Activated CD8-positive, alpha-beta memory T cell treated with anti-CD3 and anti-CD28 coated beads, Interleukin-2, amount 10 ng/mL, durations not matched to agents 7 days and 5 days (primary cell): ENCODE data around the gene CCSER2. TPM values are rescaled to one million over a fixed set of nuclear protein-coding genes. Genes with fewer than 3 reads are reported as not detected.

Source experiments
- ATAC-seq: fragments of 150-1000 bp; cut with Tn5 transposase; one replicate; pipeline ENCODE4 v1.10.0; 2021; ENCODE audit warnings: moderate library complexity
- CTCF ChIA-PET: fragments of 350-600 bp; sonication (Branson Sonifier 250); formaldehyde crosslinking; loops from one replicate; lab custom pipeline; 2021; ENCODE audit warnings: antibody characterized with exemption; lab: Charles Lee
- DNase-seq: peaks from one replicate; pipeline ENCODE4 v3.0.0-alpha.2; 2020
- H3K27ac Mint-ChIP-seq: one replicate; pipeline ENCODE4 v1.8.0; 2021; ENCODE audit warnings: mild to moderate bottlenecking, mixed read lengths
- H3K27me3 Mint-ChIP-seq: one replicate; pipeline ENCODE4 v1.8.0; 2021; ENCODE audit warnings: mixed read lengths
- H3K36me3 Mint-ChIP-seq: one replicate; pipeline ENCODE4 v1.8.0; 2021; ENCODE audit warnings: mild to moderate bottlenecking, mixed read lengths
- H3K4me1 Mint-ChIP-seq: one replicate; pipeline ENCODE4 v1.8.0; 2021; ENCODE audit warnings: mixed read lengths
- H3K4me3 Mint-ChIP-seq: one replicate; pipeline ENCODE4 v1.8.0; 2021; ENCODE audit warnings: mild to moderate bottlenecking, moderate library complexity, mixed read lengths
- H3K9me3 Mint-ChIP-seq: one replicate; pipeline ENCODE4 v1.8.0; 2022; ENCODE audit warnings: low read depth, mixed read lengths
- total RNA-seq, 2 experiments: library from RNA; stranded (reverse); gene quantifications; one replicate each; pipeline ENCODE4 v1.2.3, GENCODE V29; 2021

CCSER2 gene
- total RNA-seq, 2 experiments from 2014 or later: 52.7 to 80.3 TPM

DNA sequence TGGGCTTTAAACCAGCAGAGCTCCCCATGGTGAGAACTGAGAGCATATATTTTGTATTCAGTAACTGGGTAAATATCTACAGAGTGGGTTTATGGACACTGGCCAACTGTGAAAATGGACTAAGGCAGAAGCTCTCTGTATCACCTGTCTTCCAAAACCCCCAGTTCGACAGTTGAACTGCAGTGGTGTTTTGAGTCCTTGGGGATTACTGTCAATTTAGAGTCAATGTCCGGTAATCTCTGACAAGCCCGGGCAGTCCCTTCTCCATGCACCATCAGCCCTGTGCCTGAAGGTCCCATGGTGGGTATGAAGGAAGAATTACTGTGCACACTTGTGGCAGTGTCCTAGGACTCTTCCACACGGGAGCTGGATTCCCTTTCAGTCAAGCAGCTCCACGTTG is 235.0 kb downstream of the CCSER2 start:
- Mint-ChIP-seq H3K4me1 (no peaks in the 10 kb centered on the region), H3K36me3 (no peaks in the 10 kb centered on the region), H3K27ac (no peak overlapping the region), H3K27me3 (peaks cover 28% of the 10 kb centered on the region), H3K9me3 (no peaks in the 10 kb centered on the region), H3K4me3 (no peak overlapping the region)
- CTCF ChIA-PET: interaction anchor here (1.2 kb wide), 1 partner anchor 26 kb away, joined by 4 read pairs; no protein-coding TSS in a partner anchor
- DNase-seq (no peak), ATAC-seq (no peak)

DNA sequence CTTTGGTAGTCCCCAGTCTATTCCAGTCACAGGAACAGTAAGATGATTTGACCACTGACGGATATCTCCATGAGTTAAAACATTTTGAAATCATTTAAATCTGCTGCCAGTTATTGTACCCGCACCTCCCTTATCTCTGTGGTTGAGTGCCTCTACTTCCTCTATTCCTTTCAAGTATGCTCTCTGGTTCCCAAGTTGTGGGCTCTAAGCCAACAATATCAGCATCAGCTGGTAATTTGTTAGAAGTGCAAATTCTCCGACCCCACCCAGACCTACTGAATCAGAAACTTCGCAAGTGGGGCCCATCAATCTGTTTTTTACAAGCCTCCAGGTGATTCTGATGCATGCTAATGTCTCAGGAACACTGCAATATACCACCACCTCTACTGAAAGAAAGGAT is 235.5 kb downstream of the CCSER2 start:
- CTCF ChIA-PET: interaction anchor here (1.2 kb wide), 1 partner anchor 26 kb away, joined by 4 read pairs; no protein-coding TSS in a partner anchor
- DNase-seq (no peak), ATAC-seq (no peak)
- H3K4me3 Mint-ChIP-seq: no peak overlapping the region
- no peak overlapping the region for H3K27ac Mint-ChIP-seq
- no peaks in the 10 kb centered on the region for H3K36me3 Mint-ChIP-seq
- H3K9me3 Mint-ChIP-seq: no peaks in the 10 kb centered on the region
- H3K4me1 Mint-ChIP-seq: no peaks in the 10 kb centered on the region
- peaks cover 30% of the 10 kb centered on the region for H3K27me3 Mint-ChIP-seq

DNA sequence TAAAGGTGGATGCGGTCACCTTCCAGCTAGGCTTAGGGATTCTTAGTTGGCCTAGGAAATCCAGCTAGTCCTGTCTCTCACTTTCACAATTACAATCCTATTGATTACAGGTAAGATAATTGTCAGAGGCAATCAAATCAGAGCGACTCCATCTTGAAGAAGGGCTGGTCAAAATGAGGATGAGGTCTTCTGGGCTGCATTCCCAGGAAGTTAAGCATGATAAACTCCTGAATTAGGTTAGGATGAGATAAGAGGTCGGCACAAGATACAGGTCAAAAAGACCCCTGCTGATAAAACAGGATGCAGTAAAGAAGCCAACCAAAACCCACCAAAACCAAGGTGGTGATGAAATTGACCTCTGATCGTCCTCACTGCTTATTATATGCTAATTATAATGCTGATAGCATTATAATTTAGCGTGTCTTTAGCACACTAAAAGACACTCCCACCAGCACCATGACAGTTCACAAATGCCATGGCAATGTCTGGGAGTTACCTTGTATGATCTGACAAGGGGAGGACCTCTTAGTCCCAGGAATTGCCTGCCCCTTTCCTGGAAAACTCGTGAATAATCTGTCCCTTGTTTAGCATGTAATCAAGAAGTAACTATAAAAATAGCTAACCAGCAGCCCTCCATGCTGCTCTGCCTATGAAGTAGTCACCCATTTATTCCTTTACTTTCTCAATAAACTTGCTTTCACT is 237.6 kb downstream of the CCSER2 start:
- Mint-ChIP-seq H3K36me3 (no peaks in the 10 kb centered on the region), H3K4me1 (no peaks in the 10 kb centered on the region), H3K9me3 (no peaks in the 10 kb centered on the region), H3K27me3 (peaks cover 18% of the 10 kb centered on the region), H3K4me3 (no peak overlapping the region), H3K27ac (no peak overlapping the region)
- ATAC-seq: no peak
- CTCF ChIA-PET: no interaction called here
- DNase-seq: no peak

DNA sequence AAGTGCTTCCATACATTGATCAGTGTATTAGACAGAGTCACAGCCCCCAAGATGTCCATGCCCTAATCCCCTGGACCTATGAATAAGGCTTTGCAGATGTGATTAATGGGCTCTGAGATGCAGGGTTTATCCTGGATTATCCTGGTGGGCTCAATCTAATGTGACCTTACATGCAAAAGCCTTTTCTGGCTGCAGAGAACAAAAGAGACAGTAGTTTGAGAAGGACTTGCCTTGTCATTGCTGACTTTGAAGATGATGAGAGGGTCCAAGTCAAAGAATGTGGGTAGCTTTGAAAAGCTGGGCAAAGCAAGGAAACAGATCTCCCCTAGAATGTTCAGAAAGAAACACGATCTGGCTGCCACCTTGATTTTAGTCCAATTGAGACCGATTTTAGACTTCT is 238.7 kb downstream of the CCSER2 start:
- no peak overlapping the region for H3K27ac Mint-ChIP-seq
- peaks cover 18% of the 10 kb centered on the region for H3K27me3 Mint-ChIP-seq
- H3K9me3 Mint-ChIP-seq: no peaks in the 10 kb centered on the region
- no peak overlapping the region for H3K4me3 Mint-ChIP-seq
- CTCF ChIA-PET: no interaction called here
- no peak for ATAC-seq
- H3K4me1 Mint-ChIP-seq: no peaks in the 10 kb centered on the region
- H3K36me3 Mint-ChIP-seq: no peaks in the 10 kb centered on the region
- no peak for DNase-seq

Other genes starting within 250 kb of the CCSER2 start
- gene GHITM, start 189.1 kb upstream of the CCSER2 start, total RNA-seq: 100 to 1,000 TPM; 110 to 145 TPM
- not detected for gene GPR15LG, start 154.8 kb upstream of the CCSER2 start, total RNA-seq
- gene CDHR1, start 134.1 kb upstream of the CCSER2 start, total RNA-seq: 1 to 10 TPM in 1 of 2 experiments, under 1 TPM in 1; 0.37 to 1.6 TPM
- not detected for gene LRIT2, start 103.0 kb upstream of the CCSER2 start, total RNA-seq
- not detected for gene LRIT1, start 87.0 kb upstream of the CCSER2 start, total RNA-seq
- not detected for gene RGR, start 83.5 kb upstream of the CCSER2 start, total RNA-seq